Left renal cortex interstitium (tissue), 4 donors: ENCODE data around the gene CLRN2. TPM values are rescaled to one million over a fixed set of nuclear protein-coding genes. Genes with fewer than 3 reads are reported as not detected.
"Not testable (repeated sequence)": the region's sequence is repeated elsewhere in the genome, so short reads cannot be mapped to it uniquely, and the experiment has no call there.

ENCODE experiments used
- DNase-seq, 4 donors: peaks; one replicate each; pipeline ENCODE4 v3.0.0-alpha.2; 2013; ENCODE audit warnings: low read depth in 4 of 4, low spot score in 2 of 4, missing footprints in 1 of 4
- polyA plus RNA-seq, 4 donors: library from polyadenylated mRNA; unstranded; fragments of 120-200 nt; gene quantifications; one replicate each; pipeline ENCODE4 v1.2.1, GENCODE V29; 2013; ENCODE audit not compliant: insufficient read length in 4 of 4

Gene CLRN2
- polyA plus RNA-seq, 4 donors = not detected

DNA sequence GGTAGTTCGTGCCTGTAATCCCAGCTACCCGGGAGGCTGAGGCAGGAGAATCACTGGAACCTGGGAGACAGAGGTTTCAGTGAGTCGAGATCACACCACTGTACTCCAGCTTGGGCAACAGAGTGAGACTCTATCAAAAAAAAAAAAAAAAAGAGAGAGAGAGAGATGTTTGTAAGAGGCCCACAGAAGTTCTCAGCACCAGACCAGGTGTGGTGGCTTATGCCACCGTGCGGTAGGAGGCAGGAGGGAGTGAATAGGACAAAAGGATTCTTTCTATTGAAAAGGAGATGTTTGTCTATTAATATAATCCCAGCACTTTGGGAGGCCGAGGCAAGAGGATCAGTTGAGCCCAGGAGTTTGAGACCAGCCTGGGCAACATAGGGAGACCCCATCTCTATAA lies 22.1 kb downstream of the CLRN2 start:
- DNase-seq = not testable (repeated sequence)

DNA sequence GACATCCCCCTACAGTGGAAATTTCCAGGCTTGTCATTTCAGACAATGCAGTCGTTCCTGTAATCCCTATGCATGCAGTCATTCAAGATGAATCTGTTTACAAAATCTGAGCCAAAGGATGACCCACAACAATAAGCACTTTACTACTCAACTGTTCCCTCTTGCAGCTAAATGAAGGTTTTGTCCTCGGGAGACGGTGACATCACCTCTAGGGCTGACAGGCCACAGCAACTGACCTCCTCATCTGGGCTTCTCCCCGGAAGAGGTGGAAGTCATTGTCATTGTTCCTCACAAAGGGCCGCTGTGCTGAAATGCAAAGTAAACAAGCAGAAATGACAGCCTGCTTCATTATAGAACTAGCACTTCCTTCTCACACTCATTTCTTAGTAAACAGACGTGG lies 29.2 kb downstream of the CLRN2 start:
- no peak for DNase-seq

DNA sequence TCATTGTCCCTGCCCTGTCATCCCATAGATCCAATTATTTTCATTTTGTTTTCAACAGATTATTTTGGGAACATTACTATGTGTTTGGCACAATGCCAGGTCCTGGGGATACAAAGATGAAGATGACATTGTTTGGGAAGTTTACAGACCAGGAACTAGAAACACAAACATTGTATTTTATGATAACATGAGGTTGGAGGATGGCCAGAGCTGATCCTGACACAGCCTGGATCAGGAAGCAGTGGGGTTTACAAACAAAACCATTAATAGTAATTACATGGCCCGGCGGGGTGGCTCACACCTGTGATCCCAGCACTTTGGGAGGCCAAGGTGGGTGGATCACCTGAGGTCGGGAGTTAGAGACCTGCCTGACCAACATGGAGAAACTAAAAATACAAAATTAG lies 29.9 kb downstream of the CLRN2 start:
- DNase-seq = no peak

GRCh38 chr4:17545374-17546140 lies 30.6 kb downstream of the CLRN2 start:
- no peak for DNase-seq

DNA sequence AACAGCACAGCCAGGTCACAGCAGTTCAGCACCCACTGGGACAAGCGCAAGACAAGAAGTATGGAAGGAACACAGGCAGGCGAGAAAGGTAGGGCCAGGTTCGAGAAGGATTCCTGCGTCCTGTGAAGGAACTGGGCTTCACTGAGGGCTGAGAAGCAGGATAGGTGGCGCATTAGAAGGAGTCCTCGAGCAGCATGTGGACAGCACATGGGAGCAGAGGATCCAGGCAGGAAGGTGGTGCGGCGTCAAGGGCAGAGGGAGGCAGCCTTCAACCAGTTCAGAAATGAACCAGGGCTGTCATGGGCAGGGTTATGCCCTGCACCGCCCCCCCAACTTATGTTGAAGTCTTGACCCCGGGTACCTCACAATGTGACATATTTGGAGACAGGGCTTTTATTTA lies 31.3 kb downstream of the CLRN2 start:
- DNase-seq = no peak

GRCh38 chr4:17546678-17547077 lies 31.7 kb downstream of the CLRN2 start:
- DNase-seq = no peak

DNA sequence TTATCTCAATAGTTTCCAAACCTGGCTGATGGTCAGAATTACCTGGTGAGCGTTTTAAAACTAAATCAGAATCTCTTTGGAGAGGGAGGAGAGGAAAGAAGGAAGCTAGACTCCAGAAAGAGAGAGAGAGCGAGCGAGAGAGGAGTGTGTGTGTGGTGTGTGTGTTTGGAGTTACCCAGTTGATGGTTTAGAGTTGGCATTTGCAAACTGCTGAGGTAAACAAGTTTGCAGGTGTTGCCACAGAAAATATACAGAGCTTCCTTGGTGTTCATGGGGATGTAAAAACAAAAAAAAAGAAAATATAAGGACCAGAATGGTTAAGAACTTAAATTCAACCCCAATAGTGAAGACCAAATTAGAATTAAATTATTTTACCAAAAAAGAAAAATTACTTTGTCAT lies 35.6 kb downstream of the CLRN2 start:
- no peak for DNase-seq

- DNase-seq = no peak
Measured at GRCh38 chr4:17552427-17552826, 37.5 kb downstream of the CLRN2 start.

DNA sequence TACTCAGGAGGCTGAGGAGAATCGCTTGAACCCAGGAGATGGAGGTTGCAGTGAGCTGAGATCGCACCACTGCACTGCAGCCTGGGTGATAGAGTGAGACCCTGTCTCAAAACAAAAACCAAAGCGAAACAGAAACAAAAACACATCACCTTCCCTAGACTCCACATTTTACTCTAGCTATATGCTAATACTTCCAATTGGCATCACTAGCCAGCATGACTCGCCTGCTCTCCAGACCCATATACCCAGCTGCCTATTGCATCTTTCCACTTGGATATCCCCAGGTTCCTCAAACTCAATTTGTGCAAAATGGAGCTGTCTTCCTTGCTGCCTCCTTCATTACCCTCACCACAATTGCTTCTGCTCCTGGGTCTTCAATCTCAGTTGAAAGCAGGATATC lies 39.6 kb downstream of the CLRN2 start:
- no peak for DNase-seq

- DNase-seq = no peak
Measured at GRCh38 chr4:17556498-17556897, 41.5 kb downstream of the CLRN2 start.

DNA sequence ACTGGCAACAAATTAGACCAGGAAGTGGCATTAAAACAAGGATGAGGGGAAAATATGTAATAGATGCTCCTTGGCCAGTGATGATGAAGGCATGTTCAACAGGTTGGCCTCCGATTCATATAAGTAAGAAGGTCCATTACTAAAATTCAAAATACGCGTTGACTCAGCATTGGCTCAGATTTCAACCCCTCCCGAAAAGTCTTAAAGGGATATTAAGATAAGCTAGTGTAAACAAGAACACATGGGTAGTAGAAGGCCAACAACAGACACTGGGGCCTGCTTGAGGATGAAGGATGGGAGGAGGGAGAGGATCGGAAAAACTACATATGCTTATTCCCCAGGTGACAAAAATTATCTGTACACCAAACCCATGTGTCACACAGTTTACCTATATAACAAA lies 42.9 kb downstream of the CLRN2 start:
- DNase-seq = no peak

DNA sequence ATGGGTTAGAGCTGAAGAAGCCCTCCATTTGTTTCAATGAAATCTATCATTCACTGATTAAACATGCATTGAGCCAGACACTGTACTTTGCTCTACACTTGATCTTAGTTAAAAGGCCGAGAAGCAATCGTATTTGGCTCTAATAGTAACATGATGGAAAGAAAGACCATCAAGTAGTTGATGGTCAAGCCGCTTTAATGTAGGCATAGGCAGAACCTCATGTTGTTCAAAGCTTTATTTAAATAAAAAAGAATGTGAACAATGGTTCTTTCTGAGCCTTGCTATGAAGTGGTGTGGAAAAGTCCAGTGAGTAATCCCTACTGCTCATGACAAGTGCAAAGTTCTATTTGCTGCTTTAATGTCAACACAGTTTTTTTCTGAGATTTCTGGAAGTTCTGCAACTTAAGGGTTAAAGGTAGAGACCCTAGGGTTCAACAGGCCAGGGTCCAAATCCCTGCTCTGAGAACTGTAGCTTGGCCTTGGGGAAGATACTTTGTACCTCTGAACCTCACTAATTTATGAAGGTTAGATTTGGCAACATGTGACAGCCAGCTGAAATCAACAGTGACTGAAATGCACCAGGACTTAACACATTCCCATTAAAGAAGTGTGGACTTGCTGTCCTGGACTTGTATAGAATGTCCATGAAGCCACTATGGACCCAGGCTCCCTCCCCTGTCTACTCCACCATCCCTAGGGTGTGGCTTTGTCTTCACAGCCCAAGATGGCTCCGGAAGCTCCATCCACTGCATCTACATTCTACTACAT lies 44.2 kb downstream of the CLRN2 start:
- no peak for DNase-seq

- no peak for DNase-seq
Measured at GRCh38 chr4:17559709-17560048, 44.7 kb downstream of the CLRN2 start.

- DNase-seq = no peak
Measured at GRCh38 chr4:17560065-17560673, 45.2 kb downstream of the CLRN2 start.

GRCh38 chr4:17561195-17561909 lies 46.4 kb downstream of the CLRN2 start:
- DNase-seq = no peak

GRCh38 chr4:17562157-17562556 lies 47.2 kb downstream of the CLRN2 start:
- DNase-seq = no peak

DNA sequence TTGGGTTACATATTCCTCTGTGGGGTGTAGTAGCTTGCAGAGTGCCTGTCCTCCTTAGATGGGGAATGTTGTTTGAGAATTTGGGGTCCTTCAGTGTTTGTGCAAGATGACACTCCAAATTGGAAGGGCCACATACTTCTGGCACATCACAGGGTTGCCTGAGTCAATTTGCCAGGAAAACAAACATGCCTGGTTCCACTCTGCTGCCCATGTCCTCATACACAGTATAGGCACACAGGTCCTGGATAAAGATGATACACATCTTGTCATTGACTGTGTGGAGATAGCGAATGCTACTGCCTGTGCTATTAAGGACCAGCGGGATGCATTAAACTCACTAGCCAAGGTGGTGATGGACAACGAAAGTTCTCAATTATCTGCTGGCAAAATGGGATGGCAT lies 50.9 kb downstream of the CLRN2 start:
- DNase-seq = no peak

DNA sequence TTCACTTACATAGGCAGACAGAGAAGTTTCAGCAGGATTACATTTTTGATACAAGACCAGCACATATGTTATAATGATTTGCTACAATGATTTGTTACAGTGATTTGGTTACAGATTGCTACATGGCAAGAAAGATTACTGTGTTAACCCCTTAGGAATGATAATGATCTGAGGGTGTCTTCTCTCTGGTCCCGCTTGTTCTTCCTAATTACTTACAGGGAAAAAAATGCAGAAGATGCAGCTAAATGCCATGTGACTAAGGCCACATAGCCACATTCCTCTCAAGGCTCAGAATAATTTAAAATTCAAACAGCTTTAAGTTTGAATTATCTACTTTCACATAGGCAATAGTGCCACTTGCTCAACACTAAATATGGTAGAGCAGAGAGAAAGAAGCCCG lies 52.3 kb downstream of the CLRN2 start:
- DNase-seq = no peak

DNA sequence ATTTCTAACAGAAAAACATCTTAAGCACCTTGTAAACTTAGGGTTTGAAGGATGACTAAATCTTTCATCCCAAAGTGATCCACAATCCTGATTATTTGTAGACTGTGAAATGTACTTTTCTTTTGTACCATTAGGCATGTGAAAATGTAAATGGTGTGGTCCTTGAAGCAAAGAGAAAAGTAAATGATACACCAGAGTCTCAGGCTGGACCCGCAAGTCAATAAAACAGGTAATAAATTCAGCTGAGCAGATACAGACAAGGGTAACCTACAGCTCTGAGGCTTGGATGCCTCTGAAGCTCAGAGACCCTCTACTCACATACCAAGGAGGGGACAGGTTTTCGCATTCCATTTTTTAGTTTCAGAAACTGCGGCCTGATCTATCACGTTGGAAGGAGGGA lies 59.2 kb downstream of the CLRN2 start:
- no peak for DNase-seq

- not testable (repeated sequence) for DNase-seq
Measured at GRCh38 chr4:17575177-17575576, 60.2 kb downstream of the CLRN2 start.
